HG03066 (cell line): ENCODE results near the gene BFSP2.
"Not testable (repeated sequence)": the region's sequence is repeated elsewhere in the genome, so short reads cannot be mapped to it uniquely, and the experiment has no call there.

Source experiments
- ATAC-seq: cut with Tn5 transposase; IDR thresholded peaks from one replicate; pipeline ENCODE4 v1.9.1; 2021; ENCODE audit warnings: low read depth; ENCODE audit not compliant: unreplicated experiment

BFSP2 gene

DNA sequence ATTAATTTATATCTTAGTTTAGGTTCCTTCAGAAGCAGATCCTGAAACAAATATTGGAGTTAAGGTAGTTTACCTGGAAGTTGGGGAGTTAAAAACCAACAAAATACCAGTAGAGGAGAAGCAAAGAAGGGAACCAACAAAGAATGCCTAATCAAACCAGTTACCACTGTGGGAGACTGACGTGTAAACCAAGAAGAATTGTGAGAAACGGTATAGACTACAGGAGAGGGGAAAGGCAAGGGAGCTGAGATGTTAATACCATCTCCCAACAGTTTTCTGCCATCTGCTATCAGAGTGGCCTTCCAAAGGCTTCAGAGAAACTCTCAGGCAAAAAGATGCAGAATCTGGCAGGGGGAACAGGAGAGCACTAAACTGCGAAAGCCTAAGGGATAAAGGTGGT, 53.5 kb downstream of the BFSP2 start:
- no peak for ATAC-seq

DNA sequence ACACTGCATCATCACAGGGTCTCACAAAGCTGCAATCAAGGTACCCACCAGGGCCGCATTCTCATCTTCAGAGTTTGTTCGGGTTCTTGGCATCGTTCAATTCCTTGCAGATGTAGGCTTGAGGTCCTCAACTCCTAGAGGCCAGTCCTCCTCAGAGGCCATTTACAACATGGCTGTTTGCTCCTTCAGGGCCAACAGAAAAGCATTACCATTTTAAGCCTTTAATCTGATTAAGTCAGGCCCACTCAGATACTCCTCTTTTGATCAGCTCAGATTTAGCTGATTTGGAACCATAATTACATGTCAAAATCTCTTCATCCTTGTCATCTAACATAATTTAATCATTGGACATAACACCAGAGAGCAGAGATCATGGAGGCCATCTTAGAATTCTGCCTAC, 55.4 kb downstream of the BFSP2 start:
- no peak for ATAC-seq

DNA sequence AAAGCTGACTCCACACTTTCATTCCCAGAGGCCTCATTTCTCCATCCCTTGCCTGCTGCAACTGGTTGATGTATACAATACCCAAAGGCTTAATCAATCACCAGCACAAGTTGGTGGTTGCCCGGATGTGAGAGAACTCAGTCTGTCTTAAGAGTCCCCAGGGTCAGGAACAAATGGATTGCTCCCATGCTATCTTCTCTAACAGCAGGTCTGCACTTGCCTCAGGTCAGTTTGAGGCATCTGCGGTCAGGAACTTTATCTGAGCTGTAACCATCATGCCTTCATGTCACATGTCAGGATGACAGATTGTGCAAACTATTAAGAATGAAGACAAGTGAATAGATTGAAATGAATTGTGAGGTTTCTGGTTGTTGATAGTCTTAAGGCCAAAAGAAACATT, 56.1 kb downstream of the BFSP2 start:
- no peak for ATAC-seq

DNA sequence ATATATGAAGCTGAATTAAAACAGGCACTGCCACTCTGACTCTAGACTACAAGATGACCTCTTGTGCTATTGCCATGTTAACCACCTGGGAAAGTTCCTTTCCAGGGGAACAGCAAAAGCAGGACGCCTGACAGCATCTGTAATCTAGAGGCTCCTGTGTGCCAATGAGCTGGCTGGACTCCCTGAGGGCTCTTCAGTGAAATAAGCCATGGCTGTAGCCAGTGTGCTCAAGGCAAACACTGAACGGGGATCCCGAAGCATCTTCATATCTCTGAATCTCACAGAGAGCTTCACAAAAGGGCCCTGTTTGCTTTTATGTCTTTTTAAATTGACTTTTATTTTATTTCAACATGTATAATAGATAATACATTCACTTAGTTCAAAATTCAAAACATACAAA, 57.2 kb downstream of the BFSP2 start:
- ATAC-seq: no peak

DNA sequence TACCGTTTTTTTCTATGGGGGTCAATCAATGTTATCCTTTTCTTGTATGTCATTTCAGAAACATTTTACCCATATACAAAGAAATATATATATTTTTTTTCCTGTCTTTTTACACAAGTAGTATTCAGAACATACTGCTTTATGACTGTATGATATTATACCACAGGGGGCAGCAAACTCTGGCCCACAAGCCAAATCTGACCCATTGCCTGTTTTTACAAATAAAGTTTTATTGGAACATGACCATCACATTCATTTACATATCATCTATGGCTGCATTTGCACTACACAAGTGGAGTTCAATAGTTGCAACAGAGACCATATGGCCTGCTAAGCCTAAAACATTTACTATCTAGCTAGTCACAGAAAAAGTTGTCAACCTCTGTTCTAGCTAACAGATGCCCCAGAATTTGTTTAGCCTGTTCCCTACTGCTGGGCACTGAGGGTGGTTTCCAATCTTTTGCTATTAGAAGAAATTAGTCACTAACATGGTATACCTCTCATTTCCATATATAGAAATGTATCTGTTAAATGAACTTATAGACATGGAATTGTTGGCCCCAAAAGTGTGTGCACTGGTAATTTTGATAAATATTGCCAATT, 57.7 kb downstream of the BFSP2 start:
- ATAC-seq: no peak

DNA sequence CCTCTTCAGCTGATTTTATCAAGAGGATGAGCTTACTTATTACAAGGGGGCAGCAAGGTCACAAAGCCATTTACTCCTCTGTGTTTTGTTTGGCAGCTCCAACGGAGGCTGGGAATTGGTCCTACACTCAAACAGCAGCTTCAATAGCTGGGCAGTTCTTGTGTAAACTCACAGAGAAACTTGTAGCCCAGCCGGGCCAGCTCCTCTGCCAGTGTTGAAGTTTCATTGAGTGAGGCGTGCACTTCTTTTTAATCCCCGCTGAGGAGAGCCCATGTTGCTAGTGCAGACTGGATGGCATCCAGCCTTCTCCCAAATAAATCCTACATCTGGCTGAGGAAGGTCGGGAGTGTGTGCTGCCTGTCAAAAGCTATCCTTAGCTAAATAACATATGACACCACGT, 59.5 kb downstream of the BFSP2 start:
- ATAC-seq: no peak

DNA sequence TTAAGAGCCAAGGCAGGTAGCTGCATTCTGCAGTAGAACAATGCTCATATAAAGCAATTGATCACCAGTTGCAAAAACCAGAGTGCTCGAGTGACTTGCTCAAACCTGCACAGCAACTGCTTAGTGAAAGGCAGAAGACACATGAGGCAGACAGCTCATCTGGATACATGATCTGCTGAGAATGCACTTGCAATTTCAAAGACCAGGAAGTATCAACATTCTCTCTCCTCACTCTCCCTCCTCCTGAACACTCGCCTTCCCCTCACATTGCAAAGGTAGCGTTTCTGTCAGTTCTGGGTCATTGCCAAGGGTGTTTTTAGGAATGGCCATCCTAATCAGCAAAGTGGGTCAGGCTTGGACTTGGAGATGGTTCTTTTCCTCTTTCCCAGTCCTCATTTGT, 61.0 kb downstream of the BFSP2 start:
- ATAC-seq: no peak

DNA sequence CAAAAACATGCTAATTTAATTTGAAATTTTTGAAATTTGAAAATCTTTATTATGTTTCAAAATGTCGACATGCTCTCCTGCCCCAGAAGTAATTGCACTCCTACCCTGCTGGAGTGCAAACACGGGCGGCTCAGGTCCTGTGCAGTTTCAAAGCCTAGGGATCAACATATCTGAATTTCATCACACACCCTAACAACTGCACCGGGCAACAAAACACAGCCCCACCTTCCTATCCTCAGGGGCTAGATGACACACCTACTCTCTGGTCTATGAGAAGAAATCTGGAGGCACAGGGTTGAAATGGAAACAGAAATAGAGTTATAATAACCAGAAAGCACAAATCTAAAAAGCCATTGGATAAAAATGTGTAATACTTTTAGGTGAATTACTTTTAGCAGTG, 61.4 kb downstream of the BFSP2 start:
- no peak for ATAC-seq

DNA sequence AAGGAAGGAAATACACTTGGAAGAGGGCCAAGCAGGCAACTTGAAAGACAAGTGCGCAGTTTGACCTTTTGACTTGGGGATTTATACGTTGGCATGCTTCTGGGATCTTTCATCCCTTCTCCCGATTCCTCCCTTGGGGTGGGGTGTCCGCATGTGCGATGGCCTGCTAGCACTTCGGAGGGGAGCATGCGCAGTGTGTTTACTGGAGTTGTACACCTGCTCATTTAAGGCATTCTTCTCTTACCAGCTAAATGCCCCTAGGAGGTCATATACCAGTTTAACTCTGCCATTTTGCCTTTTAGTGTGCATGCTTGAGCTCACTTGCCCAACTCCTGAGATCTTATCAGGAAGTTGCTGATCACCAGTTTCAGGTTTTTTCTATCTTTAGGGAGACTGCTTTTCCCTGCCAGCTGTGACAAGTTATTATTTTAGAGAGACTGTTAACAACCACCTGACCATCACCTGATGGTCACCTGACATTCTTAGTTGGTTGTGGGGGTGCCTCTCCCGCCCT, 63.5 kb downstream of the BFSP2 start:
- no peak for ATAC-seq

DNA sequence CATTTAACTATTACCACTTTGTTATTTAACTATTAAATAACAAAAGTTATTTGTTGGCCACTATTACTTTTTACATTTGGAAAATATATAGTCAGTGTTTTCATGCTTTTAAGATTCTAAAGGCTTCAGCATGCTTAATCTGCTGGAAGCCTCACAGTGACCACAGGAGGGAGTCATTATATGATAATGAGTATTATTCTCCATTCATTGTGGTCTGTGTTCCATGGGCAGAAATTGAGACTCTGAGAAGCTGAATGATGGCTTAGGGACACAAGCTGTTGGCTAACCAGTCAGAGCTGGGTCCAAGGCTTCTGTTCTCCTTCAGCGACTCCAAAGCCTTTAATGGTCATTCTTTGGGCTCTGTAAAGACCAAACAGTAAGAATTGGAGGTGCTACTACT, 64.7 kb downstream of the BFSP2 start:
- no peak for ATAC-seq

DNA sequence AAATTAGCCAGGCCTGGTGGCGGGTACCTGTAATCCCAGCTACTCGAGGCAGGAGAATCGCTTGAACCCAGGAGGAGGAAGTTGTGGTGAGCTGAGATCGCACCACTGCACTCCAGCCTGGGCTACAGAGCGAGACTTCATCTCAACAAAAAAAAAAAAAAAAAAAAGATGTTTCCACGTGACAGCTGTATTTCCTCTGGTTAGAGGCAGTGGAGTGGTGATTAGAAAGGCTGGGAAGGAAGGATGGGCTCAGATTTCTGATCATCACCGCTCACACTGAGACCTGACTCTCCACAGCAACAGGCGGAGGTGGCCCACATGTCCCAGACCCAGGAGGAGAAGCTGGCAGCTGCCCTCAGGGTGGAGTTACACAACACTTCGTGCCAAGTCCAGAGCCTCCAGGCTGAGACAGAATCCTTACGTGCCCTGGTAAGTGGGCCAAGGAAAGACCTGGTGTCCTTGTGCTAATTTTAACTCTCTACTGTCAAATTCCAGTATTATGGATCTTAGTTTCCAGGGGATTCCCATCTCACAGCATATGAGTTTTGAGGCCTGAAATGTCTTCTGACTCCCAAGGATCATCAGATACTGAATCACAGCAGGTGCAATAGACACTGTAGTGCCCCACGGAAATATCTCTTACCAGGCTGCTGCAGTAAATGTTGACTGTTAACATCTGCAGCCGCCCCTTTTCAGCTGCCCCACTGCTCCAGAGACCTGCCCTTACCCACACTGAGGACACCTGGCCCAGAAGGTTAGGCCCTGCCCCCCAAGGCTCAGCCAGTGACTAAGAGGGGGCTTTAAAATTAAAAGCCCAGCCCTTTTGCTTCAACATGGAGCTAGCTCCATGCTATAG, 66.9 kb downstream of the BFSP2 start:
- ATAC-seq: no peak

DNA sequence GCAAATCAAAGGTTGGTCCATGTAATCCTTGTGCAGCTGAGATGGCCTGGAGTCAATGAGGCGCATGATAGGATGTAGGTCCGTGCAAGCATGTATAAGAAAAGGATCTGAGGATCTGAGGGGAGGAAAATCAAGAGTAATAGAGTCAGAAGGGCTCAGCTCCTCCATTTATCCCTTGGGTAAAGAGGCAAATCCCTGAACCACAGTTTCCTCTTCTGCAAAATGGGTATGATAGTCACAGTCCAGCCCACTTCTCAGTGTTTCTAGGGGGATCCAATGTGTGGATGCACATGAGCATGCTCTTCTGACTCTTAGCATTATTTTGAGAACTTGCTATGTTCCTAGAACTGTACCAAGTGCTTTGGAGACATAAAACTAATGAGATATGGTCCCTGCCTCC, 67.9 kb downstream of the BFSP2 start:
- ATAC-seq: no peak

DNA sequence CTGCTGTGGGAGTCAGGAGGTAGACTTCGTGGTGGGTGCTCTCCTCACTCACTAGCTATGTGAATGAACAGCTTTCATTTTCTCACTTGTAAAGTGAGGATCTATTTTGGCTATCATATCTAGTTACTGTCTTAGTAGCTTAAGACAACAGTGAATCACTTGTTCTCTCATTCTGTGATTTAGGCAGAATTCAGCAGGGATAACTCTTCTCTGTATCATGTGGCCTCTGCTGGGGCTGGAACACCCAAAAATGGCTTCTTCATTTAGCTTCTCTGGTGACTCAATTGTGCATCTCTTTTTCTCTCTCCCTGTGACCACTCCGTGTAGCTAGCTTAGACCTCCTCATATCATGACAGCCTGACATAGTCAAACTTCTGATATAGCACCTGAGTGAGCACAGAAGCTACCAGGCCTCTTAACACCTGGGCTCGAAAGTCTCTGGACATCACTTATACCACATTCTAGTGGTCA, 68.4 kb downstream of the BFSP2 start:
- ATAC-seq: no peak

DNA sequence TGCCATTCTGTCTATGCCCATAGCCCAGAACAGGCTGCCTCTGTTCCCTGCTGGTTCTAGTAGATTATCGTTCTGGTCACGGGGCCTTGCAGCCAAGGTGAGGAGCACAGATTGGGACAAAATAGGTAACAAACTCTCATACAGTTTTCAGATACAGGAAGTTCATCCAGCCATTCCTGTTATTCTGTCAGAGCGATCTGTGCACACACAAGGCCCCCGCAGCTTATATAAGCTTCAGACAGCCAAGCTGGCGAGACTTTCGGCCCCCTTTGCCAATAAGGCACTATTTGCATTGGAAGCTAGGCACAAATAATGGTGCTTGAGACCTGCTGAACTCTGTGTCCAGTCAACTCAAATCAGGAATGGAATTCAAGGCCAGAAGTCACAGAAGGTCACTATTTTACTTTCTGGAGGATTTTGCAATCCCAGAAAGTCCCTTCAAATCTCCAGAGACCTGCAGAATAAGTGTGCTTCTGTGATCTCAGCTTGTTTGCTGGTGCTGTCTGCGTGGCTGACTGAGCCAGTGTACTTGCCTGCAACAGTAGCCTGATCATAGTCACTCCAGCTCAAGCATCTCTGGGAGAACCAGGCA, 69.4 kb downstream of the BFSP2 start:
- ATAC-seq: no peak

DNA sequence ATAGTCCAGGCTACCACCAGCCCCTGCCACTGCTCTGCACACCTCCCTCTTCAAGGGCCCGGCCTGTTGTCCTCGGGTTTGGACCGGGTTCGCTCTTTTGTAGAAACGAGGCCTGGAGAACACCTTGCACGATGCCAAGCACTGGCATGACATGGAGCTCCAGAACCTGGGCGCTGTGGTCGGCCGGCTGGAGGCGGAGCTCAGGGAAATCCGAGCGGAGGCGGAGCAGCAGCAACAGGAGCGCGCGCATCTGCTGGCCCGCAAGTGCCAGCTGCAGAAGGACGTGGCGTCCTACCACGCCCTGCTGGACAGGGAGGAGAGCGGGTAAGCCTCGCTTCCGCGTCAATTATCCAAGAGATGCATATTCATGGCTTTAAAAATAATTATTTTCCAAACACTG, 72.4 kb downstream of the BFSP2 start:
- ATAC-seq: no peak

DNA sequence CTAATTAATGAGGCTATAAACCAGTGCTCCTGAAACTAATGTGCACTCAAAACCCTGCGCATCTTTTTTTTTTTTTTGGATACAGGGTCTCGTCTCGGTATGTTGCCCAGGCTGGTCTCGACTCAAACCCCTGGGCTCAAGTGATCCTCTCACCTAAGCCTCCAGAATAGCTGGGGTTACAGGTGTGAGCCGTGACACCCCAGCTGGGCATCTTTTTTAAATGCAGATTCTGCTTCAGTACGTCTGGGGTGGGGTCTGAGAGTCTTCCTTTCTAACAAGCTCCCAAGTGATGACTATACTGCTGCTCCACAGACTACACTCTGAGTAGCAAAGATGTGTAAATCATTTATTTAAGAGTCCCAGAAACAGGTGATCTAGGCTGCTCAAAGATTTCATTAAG, 73.0 kb downstream of the BFSP2 start:
- no peak for ATAC-seq

DNA sequence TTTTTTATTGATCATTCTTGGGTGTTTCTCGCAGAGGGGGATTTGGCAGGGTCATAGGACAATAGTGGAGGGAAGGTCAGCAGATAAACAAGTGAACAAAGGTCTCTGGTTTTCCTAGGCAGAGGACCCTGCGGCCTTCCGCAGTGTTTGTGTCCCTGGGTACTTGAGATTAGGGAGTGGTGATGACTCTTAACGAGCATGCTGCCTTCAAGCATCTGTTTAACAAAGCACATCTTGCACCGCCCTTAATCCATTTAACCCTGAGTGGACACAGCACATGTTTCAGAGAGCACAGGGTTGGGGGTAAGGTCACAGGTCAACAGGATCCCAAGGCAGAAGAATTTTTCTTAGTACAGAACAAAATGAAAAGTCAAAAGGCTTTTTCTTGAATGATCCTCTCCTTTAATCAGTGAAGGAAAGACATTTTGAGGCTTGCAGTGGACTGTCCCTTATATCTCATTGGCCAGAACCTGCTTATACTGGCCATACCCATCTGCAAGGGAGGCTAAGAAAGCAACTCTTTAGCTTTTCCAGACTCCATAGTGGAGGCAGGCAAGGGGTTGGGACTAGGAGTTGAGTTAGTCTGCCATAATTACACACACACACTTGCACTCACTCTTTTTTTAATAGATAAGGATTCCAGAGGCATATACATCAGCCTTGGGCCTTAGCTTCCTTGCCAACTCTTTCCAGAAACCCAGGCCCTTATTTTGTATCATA, 73.8 kb downstream of the BFSP2 start:
- ATAC-seq: not testable (repeated sequence)

DNA sequence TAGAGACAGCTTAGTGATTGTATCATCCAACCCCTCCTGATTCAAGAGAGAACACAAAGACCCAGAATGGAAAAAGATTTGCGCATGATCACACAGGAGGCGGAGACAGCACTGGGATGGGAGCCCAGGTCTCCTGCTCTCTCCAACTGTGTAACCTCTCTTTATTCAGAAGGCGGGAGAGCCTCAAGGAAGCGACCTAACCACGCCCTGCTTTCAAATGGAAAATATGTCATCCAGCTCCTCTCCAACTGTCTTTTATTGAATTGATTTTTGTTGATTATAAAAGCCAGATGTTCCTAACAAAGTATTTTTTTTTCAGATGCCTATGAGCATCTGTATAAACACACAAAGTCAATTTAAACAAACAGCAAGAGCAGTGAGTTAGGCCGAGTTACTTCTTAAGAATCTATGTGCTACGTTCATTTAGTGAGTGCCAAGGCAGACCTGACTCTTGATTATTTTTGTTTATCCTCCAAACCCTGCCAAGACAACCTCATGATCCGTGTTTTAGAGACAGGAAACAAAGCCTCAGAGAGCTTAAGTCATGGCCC, 74.5 kb downstream of the BFSP2 start:
- ATAC-seq: no peak

DNA sequence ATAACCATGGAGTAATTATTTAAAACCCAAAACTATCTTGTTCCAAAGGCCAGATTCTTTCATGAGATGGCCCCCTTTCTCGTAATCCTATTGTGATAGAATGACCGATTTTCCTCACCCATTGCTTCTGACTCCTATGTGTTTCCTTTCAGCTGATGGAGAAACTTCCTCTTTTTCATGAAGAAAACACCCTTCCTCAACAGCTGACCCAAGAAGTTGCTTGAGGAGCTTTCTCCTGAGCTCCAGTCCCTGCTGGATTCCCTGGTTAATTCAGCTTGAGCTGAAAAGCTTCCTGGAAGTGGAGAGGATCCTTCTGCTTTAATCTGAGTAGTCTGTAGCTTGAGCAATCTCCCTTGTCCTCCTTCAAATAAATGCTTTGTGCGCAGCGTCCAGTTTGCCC, 75.0 kb downstream of the BFSP2 start:
- ATAC-seq: no peak

DNA sequence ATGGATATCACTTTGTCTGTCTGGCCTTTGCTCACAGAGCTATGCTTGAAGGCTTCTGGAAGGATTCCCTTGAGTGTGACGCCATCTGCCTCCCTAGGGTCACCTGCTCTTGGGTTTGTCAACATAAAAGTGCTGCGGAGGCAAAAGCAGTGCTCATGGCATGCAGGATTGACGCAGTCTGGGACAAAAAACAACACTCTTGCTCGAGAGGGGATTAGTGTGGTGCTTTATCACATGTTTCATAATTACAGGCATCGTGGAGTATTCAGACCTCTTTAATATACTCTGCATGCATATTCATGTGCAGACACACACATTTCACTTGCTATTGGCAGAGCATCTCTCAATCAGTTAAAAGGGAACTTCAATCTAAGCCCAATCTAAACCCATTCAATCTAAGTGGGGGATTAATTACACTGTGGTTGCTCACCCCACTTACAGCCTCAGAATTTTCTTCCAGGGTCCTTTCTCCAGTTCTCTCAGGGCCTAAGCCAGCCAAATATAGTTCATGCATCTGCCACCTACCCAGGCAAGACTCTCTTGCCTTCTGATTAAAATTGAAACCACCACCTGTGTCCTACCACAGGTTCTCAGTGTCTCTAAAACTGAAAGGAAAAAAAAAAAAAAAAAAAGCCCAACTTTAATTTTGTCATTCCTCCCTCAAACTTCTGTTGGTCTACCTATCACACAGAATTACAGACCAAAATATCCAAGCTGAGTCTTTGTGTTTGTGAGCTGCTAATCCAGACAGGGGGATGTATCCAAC, 75.6 kb downstream of the BFSP2 start:
- peak; percentile 73 for ATAC-seq
